Adrenal gland (tissue), 12 donors: ENCODE data around the gene TRMU. TPM values are rescaled to one million over a fixed set of nuclear protein-coding genes. Genes with fewer than 3 reads are reported as not detected.

Source experiments
- DNase-seq, 7 donors: peaks; one replicate each; pipeline ENCODE4 v3.0.0-alpha.2; 2019 to 2020
- H3K27ac ChIP-seq, 5 donors: fragments of 200-600 bp; sonication (generic) in 4 of 5; 1 replicate in 3 of 5; 2 replicates in 2 of 5; pipeline versions ENCODE4 v1.5.1 to v1.8.0; 2016 to 2020; ENCODE audit warnings: mild to moderate bottlenecking in 1 of 5
- H3K27me3 ChIP-seq: fragments of 200-600 bp; 2 replicates; pipeline ENCODE4 v1.8.0; 2021
- H3K36me3 ChIP-seq, 2 donors: fragments of 200-600 bp; replicated peaks in 1 of 2; 1 replicate in 1 of 2; 2 replicates in 1 of 2; pipeline versions ENCODE4 v1.5.1 to v1.8.0; 2018 to 2022
- H3K4me1 ChIP-seq, 2 donors: fragments of 200-600 bp; replicated peaks in 1 of 2; 1 replicate in 1 of 2; 2 replicates in 1 of 2; pipeline versions ENCODE4 v1.5.1 to v1.8.0; 2018 to 2021
- H3K4me3 ChIP-seq, 4 donors: fragments of 200-600 bp; sonication (generic) in 3 of 4; one replicate each; pipeline ENCODE4 v1.5.1; 2016 to 2018
- H3K9me3 ChIP-seq, 3 donors: fragments of 200-600 bp; sonication (generic) in 1 of 3; replicated peaks in 1 of 3; 1 replicate in 2 of 3; 2 replicates in 1 of 3; pipeline versions ENCODE4 v1.5.1 to v1.8.0; 2016 to 2021
- POLR2A ChIP-seq, 2 donors: fragments of 450-650 bp; IDR thresholded peaks; one replicate each; pipeline ENCODE4 v1.6.1; 2017; ENCODE audit warnings: antibody characterized with exemption in 2 of 2, mild to moderate bottlenecking in 2 of 2, moderate library complexity in 1 of 2
- WGBS, 4 donors: extraction: QIAGEN DNeasy Blood & Tissue Kit in 2 of 4; methylation state at CpG; one replicate each; pipeline versions ENCODE4 v1.1.5 to v1.1.7; 2013 to 2017; 5-methylcytosine and 5-hydroxymethylcytosine counted together
- intact Hi-C, 2 donors: fragments of 100-400 bp; cut with DNase I; formaldehyde crosslinking; loops; one replicate each; pipeline versions ENCODE4 v1.14.1 to v1.15.0; 2022 to 2023
- polyA plus RNA-seq, 3 donors: library from polyadenylated mRNA; stranded (reverse); fragments of 200-250 nt in 2 of 3; fragments of 350-450 nt in 1 of 3; fragmentation: Illumina TruSeq in 1 of 3; extraction: RNeasy Lipid Tissue Mini Kit (QIAGEN cat#74804) in 1 of 3; gene quantifications; one replicate each; pipeline ENCODE4 v1.2.3, GENCODE V29; 2013 to 2014
- total RNA-seq, 9 donors: library from RNA; depleted of rRNA in 4 of 9; stranded (reverse); fragments of >200 nt in 4 of 9; fragments of 120-200 nt in 1 of 9; fragmentation: NEBNext Ultra II Directional in 1 of 9; extraction: Animal tissue kit (Norgen Biotek cat#: 25700) in 1 of 9; gene quantifications; one replicate each; pipeline versions ENCODE4 v1.1.0 to v1.2.4, GENCODE V29; 2013 to 2023
- TF ChIP-seq, protein P1 (sequence below), 6 experiments: fragments of 450-650 bp in 4 of 6; fragments of 200-600 bp in 2 of 6; sonication (generic) in 1 of 6; IDR thresholded peaks; 1 replicate in 5 of 6; 2 replicates in 1 of 6; pipeline versions ENCODE4 v1.5.1 to v1.8.0; 2016 to 2021; ENCODE audit warnings: antibody characterized with exemption in 6 of 6, mild to moderate bottlenecking in 2 of 6, moderate library complexity in 1 of 6
- donor health status: healthy with polysubstance abuse.
- donor health status: Bipolar disorder and iron deficiency.
- donor health status: DM: yes; HTN: yes; CAD: no.
- donor health status: DM: no; HTN: no; CAD: no.
- donor health status: DM: no; HTN: no; CAD: no.
- donor health status: DM: yes; HTN: yes; CAD: no.

The TRMU gene
- total and polyA plus RNA-seq, 12 donors: 20.2 to 107 (median 36.5) TPM

DNA sequence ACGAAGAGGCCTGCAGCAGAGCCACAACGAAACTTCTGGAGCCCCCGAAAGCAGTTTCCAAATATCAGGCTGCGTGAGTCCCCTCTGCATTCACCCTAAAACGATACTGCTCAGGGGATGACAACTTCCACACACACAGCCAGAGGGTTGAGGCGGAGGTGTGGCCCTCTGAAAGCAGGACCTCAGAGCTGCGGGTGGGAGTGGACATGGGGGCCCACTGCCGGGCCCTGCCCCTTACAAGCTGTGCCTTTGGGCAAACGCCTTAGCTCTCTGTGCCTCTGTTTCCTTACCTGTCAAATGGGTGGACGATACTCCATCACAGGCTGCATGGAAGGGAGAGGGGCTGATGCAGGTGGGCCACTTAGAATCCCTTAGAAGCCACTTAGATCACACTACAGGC, 53.1 kb downstream of the TRMU start:
- Histone ChIP-seq H3K27me3 (no peaks in the 10 kb centered on the region), H3K9me3 (no peaks in the 10 kb centered on the region), H3K4me3 (no peak overlapping the region), H3K27ac (no peak overlapping the region), H3K4me1 (no peaks in the 10 kb centered on the region), H3K36me3 (no peaks in the 10 kb centered on the region)
- TF ChIP-seq, protein P1, sequence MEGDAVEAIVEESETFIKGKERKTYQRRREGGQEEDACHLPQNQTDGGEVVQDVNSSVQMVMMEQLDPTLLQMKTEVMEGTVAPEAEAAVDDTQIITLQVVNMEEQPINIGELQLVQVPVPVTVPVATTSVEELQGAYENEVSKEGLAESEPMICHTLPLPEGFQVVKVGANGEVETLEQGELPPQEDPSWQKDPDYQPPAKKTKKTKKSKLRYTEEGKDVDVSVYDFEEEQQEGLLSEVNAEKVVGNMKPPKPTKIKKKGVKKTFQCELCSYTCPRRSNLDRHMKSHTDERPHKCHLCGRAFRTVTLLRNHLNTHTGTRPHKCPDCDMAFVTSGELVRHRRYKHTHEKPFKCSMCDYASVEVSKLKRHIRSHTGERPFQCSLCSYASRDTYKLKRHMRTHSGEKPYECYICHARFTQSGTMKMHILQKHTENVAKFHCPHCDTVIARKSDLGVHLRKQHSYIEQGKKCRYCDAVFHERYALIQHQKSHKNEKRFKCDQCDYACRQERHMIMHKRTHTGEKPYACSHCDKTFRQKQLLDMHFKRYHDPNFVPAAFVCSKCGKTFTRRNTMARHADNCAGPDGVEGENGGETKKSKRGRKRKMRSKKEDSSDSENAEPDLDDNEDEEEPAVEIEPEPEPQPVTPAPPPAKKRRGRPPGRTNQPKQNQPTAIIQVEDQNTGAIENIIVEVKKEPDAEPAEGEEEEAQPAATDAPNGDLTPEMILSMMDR (IDR thresholded peaks at IDR 0.05): no peak
- TF ChIP-seq POLR2A (IDR thresholded peaks at IDR 0.05): no peak
- DNase-seq: no peak
- WGBS, 4 donors: 71 to 84% (median 82%) methylated on average over 2 to 10 of the region's 10 CpGs
- intact Hi-C loops: no loop called here

DNA sequence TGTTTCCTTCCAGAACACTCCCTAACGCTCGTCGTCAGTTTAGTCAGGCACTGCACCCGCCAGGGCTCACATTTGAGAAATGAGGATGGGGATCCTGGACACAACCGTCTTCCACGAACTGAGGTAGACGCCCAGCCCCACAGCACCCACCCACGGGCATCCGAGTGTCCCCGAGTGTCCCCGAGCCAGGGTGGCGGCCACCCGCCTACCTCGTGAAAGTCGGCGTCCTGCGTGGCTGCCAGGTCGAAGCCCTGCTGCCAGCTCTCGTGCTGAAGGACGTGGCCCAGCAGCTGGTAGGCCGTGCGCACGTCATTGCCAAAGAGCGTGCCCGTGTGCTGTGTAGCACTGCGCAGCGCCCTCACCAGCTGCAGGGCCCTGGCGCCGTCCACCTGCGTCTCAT, 53.6 kb downstream of the TRMU start:
- WGBS, 4 donors: 87 to 91% (median 90%) methylated on average over 9 to 30 of the region's 30 CpGs
- no peaks in the 10 kb centered on the region for H3K36me3 ChIP-seq
- intact Hi-C loops: no loop called here
- H3K27me3 ChIP-seq: no peaks in the 10 kb centered on the region
- no peaks in the 10 kb centered on the region for H3K9me3 ChIP-seq
- no peak overlapping the region for H3K27ac ChIP-seq
- no peak for DNase-seq
- H3K4me3 ChIP-seq: no peak overlapping the region
- H3K4me1 ChIP-seq: no peaks in the 10 kb centered on the region
- TF ChIP-seq, protein P1 (IDR thresholded peaks at IDR 0.05): no peak
- no peak for TF ChIP-seq POLR2A (IDR thresholded peaks at IDR 0.05)

DNA sequence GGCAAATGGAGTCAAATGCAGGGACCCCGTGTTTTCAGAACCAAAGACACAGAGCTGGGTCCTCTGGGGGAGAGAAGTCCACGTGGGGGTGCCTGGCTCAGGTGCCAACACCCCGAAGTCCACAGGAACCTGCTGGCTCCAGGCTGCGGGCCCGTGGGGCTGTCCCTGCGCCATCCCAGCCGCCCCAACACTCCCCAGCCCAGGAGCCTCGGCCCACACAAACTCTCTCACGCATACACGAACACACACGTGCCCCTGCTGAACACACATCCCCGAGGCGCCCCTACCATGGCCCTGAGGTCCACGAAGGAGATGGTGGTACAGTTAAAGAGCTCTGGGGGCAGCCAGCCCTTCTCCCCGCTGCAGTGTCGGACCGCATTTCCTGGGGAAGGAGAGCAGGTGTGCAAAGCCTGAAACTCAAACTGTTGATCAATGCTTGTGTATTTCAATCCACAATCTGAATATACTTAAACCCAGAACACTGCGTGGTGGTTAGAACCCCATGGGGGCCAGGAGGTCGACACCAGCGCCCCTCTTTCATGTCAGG, 54.7 kb downstream of the TRMU start:
- Histone ChIP-seq H3K36me3 (no peaks in the 10 kb centered on the region), H3K4me1 (no peaks in the 10 kb centered on the region), H3K27me3 (no peaks in the 10 kb centered on the region), H3K9me3 (no peaks in the 10 kb centered on the region), H3K4me3 (no peak overlapping the region), H3K27ac (no peak overlapping the region)
- WGBS, 4 donors: 60 to 82% (median 76%) methylated on average over 19 to 20 of the region's 20 CpGs
- intact Hi-C loops: no loop called here
- DNase-seq: no peak
- no peak for TF ChIP-seq POLR2A (IDR thresholded peaks at IDR 0.05)
- TF ChIP-seq, protein P1 (IDR thresholded peaks at IDR 0.05): no peak

DNA sequence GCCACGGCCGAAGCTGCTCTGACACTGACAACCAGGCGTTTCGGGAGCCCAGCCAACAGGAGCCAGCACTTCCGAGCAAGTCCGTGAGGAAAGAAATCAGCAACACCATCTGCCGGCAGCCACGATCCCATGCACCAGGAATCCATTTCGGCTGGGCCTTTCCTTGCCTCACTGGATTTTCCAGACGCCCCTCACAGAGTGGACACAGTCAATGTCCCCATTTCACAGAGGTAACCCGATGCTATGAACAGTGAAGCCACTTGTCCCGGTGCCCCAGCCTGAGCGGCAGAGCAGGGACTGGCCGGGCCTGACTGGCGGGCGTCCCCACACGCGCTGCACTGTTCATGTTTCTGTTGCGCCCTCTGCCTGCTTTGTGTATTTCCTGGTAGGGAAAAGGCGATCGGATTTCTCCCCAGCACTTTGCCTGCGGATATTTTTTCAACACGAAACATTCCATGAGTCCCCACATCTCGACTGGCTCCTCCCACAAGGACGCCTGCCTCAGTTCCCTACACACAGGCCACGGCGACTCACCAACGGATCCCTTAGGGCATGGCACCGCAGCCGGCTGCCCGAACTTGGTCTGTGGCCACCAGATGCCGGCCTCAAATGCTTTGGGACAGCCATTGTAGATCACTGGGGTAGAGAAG, 55.3 kb downstream of the TRMU start:
- peak; percentile 39 to 83 (median 74) for DNase-seq
- TF ChIP-seq, protein P1 (IDR thresholded peaks at IDR 0.05): peak in 5 of 6 experiments; percentile 35 to 62 (median 54)
- no peak for TF ChIP-seq POLR2A (IDR thresholded peaks at IDR 0.05)
- Histone ChIP-seq H3K27me3 (no peaks in the 10 kb centered on the region), H3K36me3 (no peaks in the 10 kb centered on the region), H3K4me3 (no peak overlapping the region), H3K4me1 (no peaks in the 10 kb centered on the region), H3K9me3 (no peaks in the 10 kb centered on the region), H3K27ac (no peak overlapping the region)
- intact Hi-C loops: no loop called here
- WGBS, 4 donors: 59 to 77% (median 66%) methylated on average over 24 to 32 of the region's 32 CpGs
